DMS53 treated with DMSO at 0.1 percent for 48 hours (cell line): ENCODE data around the gene RAPGEF2.
"Not testable (repeated sequence)": the region's sequence is repeated elsewhere in the genome, so short reads cannot be mapped to it uniquely, and the experiment has no call there.

Source experiments
- DNase-seq: peaks from one replicate; lab custom pipeline; 2025; ENCODE audit not compliant: unreplicated experiment; lab: John Stamatoyannopoulos, UW

The RAPGEF2 gene

DNA sequence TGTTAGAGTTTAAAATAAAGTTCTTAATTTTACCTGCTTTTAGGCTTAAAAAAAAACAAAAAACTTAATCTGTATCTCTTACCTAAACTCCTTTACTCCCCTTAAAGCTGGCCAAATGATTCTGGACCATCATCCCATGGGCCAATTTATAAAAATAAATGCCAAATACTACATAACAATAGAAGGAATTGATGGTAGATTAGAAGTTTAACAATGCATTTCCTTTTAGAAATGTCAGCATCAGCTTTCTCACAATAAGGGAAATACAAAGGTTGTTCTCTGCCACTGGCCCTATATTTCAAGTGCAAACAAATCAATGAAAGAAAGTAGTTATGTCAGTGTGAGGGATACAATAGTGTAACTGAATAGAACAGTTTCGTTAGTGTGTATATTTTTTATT is 5.7 kb upstream of the RAPGEF2 start:
- no peak for DNase-seq

DNA sequence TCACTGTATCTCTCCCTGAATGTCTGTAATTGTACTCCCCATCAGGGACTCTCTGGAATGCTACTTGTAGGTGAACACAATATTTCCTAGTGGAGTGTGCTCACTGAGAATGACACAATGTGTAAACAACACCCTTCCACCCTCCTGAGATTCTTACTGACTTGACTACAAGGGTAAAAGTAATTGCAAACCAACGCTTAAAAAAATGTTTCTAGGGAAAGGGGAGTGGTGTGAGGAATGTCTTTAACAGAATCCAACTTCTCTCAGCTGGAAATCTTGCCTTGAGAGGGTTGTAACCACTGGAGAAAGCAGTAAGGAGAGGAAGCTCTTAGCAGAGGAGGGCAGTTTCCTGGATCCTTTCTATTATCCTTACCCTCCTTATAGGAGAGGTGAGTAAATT is 5.1 kb upstream of the RAPGEF2 start:
- DNase-seq, result no peak

DNA sequence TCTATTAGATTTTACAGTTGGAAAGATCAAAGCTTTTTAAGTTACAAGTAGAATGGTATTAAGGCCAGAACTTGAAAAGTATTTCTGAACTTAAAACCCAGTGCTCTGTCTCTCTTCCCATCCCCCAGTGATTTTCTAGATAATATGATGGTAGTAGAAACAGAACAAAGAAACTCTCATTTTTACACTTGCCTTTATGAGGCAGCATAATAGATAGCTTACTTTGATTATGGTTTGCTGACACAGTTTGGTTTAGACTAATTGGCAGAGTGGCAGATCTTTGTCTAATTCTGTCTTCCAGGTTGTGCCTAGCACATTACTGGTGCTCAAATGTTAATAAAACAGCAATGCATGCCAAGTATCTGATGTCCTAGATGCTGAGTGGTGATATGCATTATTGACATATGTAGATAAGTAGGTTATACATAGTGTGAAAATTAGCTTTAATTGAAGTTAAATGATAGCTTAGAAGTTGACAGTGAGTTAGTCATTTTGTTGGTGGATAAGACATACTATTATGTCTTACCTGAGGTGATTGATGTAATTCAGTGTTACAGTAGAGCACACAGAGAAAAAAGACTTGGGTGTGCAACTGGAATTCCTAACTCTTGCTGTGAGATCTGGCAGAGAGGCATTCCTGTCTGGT is 4.3 kb upstream of the RAPGEF2 start:
- no peak for DNase-seq

DNA sequence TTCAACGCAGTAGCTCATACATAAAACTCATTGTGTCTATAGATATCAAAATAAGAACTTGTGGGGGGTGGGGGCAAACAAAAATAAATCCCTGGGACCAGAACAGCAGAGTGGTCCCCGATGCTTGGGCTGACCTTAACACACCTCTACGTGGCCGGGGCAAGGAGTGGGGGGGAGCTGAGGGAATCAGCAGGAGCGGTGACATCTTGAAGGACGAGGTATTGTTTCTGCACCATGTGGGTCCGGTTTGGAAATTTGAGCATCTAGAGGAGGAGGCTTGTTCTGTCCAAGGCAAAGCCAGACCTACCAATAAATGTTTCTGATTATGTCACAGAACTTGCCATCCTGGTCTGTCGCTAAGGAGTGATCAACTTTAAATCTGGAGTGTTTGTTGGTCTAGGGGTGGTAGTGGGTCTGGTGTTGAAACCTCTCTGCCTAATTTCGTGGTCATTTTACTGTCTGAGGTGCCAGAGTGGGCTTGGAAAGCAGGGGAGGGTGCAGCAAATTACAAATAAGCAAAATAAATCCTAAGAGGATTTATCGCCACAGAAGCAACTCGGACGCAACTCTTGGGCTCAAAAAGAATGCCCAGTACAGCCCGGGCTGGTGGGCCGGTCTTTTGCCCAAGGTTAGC is 774 bp upstream of the RAPGEF2 start:
- no peak for DNase-seq

DNA sequence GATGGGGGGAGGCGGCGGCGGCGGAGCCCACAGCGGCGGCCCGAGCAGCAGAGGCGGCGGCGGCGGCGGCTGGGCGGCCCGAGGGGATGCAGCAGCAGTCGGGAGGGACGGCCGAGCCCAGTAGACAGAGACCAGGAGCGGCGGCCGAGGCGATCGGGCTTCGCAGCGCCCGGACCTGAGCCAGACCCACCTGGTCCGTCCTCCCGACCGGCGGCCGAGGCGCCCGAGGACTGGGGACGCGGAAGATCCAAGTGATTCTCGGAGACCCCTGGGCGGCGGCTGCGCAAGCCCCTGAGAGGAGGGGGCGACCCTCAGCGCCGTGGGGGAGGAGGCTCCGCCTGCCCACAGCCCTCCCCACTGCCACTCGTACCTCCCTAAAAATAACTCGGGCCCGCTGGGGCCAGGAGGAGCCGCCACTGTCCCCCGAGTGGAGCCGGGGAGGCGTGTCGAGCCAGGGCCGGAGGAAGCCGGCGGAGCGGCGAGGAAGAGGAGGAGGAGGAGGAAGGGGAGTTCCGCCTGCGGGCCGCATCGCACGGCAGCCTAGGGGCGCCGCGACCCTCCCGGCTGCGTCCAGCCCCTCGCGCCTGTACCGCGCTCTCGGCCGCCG is 608 bp downstream of the RAPGEF2 start:
- DNase-seq, result no peak

DNA sequence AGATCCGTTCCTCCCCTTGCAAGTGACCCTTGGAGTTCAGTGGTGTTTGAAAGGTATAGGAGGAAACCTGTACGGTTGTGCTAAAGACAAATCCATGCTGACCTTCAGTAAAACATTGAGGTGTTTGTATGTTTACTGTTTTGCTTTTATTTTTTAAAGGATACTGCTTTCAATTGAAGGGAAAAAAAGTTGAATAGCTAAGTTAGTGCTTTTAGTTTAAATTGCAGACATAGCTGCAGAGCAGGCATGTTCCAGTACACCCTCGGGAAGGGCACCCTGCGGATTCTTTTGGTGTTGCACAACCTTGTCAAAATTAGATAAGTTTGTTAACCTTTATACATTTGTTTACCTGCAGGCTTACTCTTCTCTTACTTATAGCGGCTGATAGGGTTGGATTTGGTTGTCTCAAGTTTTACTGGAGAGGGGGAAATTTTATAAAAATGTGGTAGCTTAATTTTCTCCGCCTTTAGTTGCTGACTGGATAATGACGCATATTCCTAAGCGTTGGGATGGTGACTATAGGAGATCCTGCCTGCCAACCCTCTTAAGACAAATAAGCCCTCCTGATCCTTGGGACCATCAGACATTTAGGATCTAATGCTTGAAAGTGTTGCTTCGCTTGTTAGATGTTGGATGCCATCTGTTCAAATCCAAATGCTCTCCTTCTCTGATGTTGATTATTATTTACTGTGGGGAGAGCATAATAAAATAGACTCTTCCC is 2.0 kb downstream of the RAPGEF2 start:
- DNase-seq, result no peak

DNA sequence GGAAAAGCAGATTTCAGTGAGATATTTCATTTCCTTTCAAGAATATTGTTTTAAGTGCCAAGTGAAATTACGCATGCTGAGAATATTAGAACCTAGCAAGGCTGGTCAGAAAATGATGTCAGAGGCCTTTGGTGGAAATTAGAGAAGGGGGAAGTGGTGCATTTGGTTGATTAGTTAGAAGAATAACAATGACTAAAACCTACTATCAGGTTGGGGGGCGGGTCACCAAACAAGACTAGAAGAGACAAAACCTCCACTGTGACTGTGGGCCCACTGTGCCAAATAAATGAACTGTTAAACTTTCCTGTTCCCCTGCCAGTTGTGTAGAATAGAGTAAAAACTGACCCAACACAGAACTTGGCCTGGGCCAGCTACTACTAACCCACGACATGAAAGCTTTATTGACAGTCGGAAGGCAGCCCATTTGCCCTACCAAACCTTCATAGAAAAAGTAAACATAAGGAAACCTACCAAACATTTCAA is 2.9 kb downstream of the RAPGEF2 start:
- no peak for DNase-seq

DNA sequence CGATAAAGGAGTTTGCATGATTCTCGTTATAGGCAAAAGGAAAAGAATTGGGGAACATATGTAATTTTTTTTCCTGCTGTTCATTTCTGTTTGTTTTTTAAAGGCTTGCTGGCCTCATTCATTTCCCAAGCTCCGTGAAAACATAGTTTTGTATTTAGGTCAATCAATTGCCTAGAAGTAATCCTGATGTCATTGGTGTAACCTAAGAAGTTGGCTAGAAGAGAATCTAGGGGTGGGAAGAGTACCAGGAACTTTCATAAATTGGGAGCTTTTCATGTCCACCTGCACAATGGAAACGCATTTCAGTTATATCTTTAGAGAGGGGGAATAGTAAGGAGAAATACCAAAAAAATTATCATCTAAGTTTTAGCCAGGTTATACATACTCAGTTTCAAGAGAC is 3.8 kb downstream of the RAPGEF2 start:
- DNase-seq, result no peak

DNA sequence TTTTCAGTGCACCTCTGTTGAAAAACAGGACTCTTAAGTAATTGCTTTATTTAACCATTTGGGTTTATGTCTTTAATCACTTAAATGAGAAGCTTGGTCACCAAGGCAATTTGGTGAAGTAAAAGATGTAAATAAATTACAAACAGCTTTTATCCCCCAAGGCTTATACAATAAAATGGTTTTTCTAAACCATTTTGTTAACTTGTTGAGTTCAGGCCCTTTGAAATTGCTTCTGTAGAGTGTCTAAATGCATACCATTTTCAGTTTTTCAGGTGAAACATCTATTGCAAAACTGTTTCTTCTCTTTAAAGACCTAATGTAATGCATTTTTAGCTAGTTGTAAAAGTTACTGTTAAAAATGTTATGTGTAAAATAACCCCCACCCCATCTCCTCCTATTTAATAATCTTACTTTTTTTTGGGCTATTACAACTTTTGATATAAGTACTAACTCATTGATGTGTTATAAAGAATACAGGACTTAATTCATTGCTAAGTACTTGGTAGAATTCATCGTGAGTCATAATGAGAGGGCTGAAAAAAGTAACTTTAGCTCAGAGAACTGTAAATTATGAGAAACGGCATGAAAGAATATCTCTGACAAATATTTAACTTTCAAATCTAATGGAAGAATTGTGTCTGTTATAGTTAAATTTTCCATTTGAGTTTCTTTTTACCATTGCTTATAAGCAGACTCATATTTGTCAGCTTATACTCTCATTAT is 4.5 kb downstream of the RAPGEF2 start:
- no peak for DNase-seq

DNA sequence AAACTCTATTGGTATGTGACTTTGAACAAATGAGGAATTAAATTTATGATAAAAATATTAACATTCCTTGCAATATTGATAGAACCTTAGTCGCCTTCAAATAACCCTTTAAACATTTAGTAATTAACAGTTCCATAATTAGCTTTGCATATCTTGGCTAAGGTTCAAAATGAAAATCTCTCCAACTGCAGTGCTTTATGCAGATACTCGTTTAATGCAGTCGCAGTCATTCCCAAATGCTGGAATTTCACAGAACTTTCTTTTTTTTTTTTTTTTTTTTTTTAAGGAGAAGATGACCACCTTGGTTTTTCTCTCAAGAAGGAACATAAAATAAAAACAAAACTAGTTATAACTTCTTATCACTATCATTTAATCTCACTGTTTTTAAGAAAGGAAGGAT is 5.2 kb downstream of the RAPGEF2 start:
- DNase-seq, result no peak

DNA sequence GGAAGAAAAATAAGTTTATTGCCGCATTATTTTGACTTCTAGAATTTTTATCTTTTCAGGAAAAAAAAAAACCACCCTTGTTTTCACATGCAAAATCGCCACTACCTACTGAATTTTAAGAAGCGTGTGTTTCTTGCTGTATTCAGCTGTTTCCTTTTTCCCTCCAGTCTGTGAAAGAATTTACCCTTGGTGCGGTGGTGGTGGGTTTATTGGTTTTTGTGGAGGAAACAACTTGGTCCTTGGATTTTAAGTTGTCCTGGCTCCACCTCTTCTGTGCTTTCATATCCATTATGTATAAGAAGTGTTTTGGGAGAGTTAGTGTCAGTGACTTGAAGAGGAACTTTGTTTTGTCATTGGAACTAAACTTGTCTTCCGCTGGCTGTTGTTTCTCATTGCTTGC is 8.1 kb downstream of the RAPGEF2 start:
- DNase-seq, result no peak

DNA sequence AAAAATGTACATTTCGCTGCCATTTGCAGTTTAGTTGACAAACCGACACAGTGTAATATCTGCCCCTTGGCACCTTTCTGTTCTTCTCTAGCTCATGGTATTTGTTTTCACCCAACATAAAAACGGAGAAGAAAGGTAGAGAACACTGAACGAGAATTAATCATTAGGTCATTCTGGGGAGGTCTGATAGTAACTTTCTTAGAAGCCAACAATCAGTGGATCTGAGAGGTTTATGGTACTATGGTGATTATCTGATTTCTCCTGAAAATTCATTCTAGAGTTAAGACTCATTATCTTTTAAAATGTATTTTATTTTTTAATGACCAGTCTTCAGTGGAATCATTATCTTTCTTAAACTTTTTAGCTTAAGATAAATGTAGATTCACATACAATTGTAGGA is 8.5 kb downstream of the RAPGEF2 start:
- no peak for DNase-seq

DNA sequence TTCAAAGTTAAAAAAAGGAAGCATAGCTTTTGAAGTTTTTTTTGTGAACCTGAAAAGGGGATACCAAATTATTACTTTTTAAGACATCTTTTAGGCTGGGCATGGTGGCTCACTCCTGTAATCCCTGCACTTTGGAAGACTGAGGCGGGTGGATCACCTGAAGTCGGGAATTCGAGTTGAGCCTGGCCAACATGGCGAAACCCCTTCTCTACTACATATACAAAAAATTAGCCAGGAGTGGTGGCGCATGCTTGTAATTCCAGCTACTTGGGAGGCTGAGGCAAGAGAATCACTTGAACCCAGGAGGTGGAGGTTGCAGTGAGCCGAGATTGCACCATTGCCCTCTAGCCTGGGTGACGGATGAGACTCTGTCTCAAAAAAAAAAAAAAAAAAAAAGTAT is 10.5 kb downstream of the RAPGEF2 start:
- not testable (repeated sequence) for DNase-seq

DNA sequence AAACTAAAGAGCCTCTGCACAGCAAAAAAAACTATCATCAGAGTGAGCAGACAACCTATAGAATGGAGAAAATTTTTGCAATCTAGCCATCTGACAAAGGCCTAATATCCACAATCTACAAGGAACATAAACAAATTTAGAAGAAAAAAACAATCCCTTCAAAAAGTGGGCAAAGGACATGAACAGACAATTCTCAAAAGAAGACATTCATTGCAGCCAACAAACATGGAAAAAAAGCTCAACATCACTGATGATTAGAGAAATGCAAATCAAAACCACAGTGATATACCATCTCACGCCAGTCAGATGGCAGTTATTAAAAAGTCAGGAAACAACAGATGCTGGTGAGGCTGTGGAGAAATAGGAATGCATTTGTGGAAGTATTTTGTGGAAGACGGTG is 13.2 kb downstream of the RAPGEF2 start:
- not testable (repeated sequence) for DNase-seq

DNA sequence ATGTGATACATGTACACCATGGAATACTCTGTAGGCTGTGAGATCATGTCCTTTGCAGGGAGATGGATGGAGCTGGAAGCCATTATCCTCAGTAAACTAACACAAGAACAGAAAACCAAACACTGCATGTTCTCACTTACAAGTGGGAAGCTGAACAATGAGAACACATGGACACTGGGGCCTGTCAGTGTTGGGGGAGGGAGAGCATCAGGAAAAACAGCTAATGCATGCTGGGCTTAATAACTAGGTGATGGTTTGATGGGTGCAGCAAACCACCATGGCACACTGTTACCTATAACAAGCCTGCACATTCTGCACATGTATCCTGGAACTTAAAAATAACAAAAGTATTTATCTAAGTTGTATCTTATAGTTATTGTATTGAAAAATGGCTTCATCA is 13.8 kb downstream of the RAPGEF2 start:
- DNase-seq, result not testable (repeated sequence)

DNA sequence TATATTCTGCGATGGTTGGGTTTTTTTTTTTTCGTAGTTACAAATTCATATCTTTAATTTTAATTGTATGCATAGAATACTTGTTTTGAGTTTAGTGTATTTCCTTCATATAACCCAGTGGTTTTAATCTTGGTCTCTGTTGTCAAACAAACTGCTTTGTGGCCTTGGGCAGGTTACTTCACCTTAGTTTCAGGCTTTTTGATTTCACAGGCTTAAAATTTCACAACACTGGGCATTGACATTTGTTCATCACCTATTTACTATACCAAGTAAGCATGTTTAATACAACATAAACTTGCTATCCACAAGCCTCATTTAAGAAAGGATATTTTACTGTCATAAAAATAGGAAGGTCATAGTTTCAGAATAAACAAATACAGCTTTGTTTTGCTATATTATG is 14.7 kb downstream of the RAPGEF2 start:
- no peak for DNase-seq

DNA sequence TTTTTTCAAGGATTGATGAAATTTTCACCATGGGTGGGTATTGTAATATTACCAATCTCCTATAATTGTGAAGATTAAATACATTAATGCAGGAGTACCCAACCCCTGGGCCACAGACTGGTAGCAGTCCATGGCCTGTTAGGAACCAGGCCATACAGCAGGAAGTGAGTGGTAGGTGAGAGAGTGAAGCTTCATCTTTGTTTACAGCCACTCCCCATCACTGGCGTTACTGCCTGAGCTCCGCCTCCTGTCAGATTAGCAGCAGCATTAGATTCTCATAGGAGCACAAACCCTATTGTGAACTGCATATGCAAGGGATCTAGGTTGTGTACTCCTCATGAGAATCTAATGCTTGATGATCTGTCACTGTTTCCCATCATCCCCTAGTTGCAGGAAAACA is 15.1 kb downstream of the RAPGEF2 start:
- no peak for DNase-seq

DNA sequence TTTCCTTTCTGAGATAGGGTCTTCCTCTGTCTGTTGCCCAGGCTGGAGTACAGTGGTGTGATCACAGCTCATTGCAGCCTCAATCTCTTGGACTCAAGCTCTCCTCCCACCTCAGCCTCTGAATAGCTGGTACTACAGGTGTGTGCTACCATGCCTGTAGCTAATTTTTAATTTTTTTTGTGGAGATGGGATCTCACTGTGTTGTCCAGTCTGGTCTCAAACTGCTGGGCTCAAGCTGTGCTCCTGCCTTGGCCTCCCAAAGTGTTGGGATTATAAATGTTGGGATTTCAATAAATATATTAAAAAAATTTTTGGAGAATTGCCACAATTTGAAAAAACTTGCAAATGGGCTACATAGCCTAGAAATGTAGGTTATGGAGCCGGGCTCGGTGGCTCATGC is 18.5 kb downstream of the RAPGEF2 start:
- DNase-seq, result no peak

DNA sequence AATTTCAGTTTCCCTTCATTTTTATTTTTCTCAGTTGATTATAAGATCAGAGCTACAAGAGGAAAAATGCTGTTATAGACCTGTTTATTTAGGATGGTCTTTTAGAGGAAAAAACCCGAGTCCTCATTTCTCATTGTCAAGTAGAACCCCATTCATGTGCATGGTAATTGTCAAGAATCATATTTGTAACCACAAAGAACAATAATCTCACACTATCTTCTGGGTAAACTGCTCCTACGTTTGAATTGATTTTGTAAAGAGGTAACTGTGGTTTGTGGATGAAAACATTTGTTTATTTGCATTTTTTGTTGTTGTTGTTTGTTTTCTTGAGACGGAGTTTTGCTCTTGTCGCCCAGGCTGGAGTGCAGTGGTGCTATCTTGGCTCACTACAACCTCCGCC is 23.8 kb downstream of the RAPGEF2 start:
- no peak for DNase-seq

DNA sequence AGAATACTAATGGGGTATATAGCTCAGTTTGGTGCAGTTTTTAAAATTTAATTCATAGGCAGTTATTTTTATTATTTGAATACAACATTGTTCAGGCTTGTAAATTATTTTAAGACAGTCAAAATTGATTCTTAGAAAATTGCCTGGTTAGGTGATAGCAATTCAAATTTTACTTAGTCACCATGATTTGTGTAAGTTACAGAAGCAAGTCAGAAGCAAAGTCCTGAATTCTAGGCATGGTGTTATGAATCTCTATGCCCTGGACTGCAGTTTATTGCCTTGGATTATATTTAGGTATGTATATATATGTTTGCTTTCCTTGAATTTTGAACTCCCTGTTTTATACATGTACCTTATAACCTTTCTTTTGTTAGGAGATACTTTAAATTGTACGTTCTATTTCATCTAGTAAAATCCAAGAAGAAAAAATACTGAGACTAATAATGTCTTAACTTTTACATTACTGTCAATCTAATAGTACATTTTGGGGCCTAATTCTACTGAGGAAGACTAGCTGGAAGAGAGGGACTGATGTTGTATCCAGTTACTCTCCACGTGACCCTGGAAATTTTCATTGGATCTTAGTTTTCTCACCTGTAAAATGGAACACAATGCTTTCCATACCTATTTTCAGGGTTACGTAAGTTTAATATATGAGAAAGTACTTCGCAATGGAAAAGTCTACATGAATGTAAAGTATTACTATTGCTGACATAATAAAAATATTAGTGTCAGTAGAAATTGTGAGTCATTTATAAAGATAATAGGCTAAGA is 25.1 kb downstream of the RAPGEF2 start:
- DNase-seq, result no peak
